GM06990 (cell line): ENCODE data around the gene SLC2A10.

Source experiments
- DNase-seq: peaks from one replicate; pipeline ENCODE4 v3.0.0-alpha.2; 2011; ENCODE audit not compliant: insufficient read length; ENCODE audit errors: extremely low read depth
- H3K27me3 ChIP-seq: replicated peaks from 2 replicates; pipeline ENCODE4 v1.6.0; 2011; ENCODE audit warnings: low read length; ENCODE audit not compliant: control insufficient read depth, insufficient read depth
- H3K36me3 ChIP-seq: 2 replicates; pipeline ENCODE4 v1.5.1; 2011; ENCODE audit warnings: low read length; ENCODE audit not compliant: control insufficient read depth, insufficient read depth
- H3K4me3 ChIP-seq: replicated peaks from 2 replicates; pipeline ENCODE4 v1.5.1; 2011; ENCODE audit warnings: low read depth, mild to moderate bottlenecking, control low read depth, low read length
- CTCF ChIP-seq: IDR thresholded peaks from 2 replicates; pipeline ENCODE4 v1.5.1; 2011; ENCODE audit warnings: low read length, control low read depth, mild to moderate bottlenecking, inconsistent platforms; ENCODE audit not compliant: insufficient read depth, poor library complexity, severe bottlenecking

SLC2A10 gene

GRCh38 chr20:46709459-46710152 lies at the start of gene SLC2A10:
TSS of gene SLC2A10 (plus strand) at chr20:46709649. CDS start at chr20:46709737, 88 bp downstream.
- DNase-seq, result no peak
- H3K27me3 ChIP-seq, result peaks cover 2% of the 10 kb centered on the region; the same call in 1 of the 2 replicates
- H3K36me3 ChIP-seq, result no peaks in the 10 kb centered on the region
- TF ChIP-seq CTCF, result no peak
- no peak within 1 kb of the TSS for H3K4me3 ChIP-seq

DNA sequence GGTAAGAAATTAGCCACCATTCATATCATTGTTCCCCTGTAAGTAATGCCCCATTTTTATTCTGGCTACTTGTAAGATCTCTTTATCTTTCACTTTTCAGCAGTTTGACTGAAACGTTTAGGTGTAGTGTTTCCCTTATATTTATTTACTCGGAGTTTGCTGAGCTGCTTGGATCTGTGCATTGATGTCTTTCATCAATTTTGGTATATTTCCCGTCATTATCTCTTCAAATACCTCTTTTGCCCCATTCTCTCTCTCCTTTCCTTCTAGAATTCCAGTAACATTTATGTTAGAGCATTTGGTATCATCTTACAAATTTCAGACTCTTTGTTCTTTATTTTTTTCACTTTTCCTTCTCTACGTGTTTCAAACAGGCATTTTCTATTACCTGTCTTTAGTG lies 49.0 kb upstream of the SLC2A10 start:
- H3K27me3 ChIP-seq, result no peaks in the 10 kb centered on the region
- no peak for TF ChIP-seq CTCF
- H3K36me3 ChIP-seq, result no peaks in the 10 kb centered on the region
- no peak for DNase-seq
- no peak overlapping the region for H3K4me3 ChIP-seq

GRCh38 chr20:46661659-46662058 lies 47.8 kb upstream of the SLC2A10 start:
- TF ChIP-seq CTCF, result no peak
- no peak for DNase-seq
- Histone ChIP-seq H3K27me3 (no peaks in the 10 kb centered on the region), H3K4me3 (no peak overlapping the region), H3K36me3 (no peaks in the 10 kb centered on the region)

DNA sequence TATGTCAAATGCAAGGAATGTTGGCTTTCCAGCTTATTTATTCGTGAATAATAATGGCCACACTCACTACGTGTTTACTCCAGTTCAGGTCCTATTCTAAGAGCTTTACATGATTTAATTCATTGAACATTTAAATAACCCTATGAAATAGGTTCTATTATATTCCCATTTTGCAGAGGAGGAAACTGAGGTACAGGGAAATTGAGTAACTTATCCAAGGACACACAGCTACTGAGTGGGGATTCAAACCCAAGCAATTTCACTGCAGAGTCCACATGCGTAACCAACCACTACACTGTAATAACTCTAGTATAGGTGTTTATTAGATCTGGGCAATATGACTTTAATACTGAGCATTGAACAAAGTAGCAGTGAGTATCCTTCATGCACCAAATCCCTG lies 45.9 kb upstream of the SLC2A10 start:
- H3K27me3 ChIP-seq, result no peaks in the 10 kb centered on the region
- no peak for TF ChIP-seq CTCF

GRCh38 chr20:46665602-46666001 lies 43.8 kb upstream of the SLC2A10 start:
- no peak for DNase-seq
- no peaks in the 10 kb centered on the region for H3K27me3 ChIP-seq
- no peaks in the 10 kb centered on the region for H3K36me3 ChIP-seq
- no peak for TF ChIP-seq CTCF
- H3K4me3 ChIP-seq, result no peak overlapping the region

More for the DNA sequence above, 45.9 kb upstream of the SLC2A10 start:
- no peak overlapping the region for H3K4me3 ChIP-seq
- DNase-seq, result no peak
- H3K36me3 ChIP-seq, result no peaks in the 10 kb centered on the region

DNA sequence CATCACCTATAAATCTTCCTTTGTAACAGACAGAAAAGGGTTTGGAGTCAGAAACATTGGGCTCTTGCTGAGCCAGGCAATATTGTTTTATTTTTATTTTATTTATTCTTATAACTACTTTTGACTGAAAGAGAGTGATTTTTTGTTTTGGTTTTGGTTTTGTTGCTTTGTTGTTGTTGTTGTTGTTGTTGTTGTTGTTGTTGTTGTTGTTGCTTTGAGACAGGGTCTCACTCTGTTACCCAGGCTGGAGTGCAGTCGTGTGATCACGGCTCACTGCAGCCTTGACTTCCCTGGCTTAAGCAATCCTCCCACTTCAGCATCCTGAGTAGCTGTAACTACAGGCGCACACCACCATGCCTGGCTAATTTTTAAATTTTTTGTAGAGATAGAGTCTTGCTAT lies 43.1 kb upstream of the SLC2A10 start:
- Histone ChIP-seq H3K4me3 (no peak overlapping the region), H3K36me3 (no peaks in the 10 kb centered on the region), H3K27me3 (no peaks in the 10 kb centered on the region)
- no peak for DNase-seq
- no peak for TF ChIP-seq CTCF
